ENCODE data around the gene APOF. TPM values are rescaled to one million over a fixed set of nuclear protein-coding genes. Genes with fewer than 3 reads are reported as not detected.

Gene APOF
- total RNA-seq, 3 donors from 2014 or later (not counting 1 experiment from before 2014, with no cell fraction given) = not detected

DNA sequence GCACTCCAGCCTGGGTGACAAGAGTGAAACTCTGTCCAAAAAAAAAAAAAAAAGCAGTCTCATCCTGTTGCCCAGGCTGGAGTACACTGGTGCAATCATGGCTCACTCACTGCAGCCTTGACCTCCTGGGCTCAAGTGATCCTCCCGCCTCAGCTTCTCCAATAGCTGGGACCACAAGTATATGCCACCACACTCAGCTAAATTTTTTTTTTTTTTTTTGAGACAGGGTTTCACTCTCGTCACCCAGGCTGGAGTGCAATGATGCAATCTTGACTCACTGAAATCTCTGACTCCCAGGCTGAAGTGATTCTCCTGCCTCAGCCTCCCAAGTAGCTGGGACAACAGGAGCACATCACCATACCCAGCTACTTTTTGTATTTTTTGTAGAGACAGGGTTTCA is 41.6 kb downstream of the APOF start:
- Mint-ChIP-seq H3K4me3 (no peak overlapping the region), H3K27ac (no peak overlapping the region), H3K4me1 (no peaks in the 10 kb centered on the region), H3K36me3 (peaks cover 15% of the 10 kb centered on the region), H3K9me3 (no peaks in the 10 kb centered on the region), H3K27me3 (ENCODE audit: low read depth in 2 of 2) (no peaks in the 10 kb centered on the region)
- no peak overlapping the region for H3K4me3 ChIP-seq (ENCODE audit: low read length)
- H3K4me1 ChIP-seq (ENCODE audit: control insufficient read depth, insufficient read depth, low read length) = peaks cover 5% of the 10 kb centered on the region
- intact Hi-C loops (cut with micrococcal nuclease) = no loop called here
- no peak for ATAC-seq
- DNase-seq = no peak
- no peaks in the 10 kb centered on the region for H3K27me3 ChIP-seq (ENCODE audit: control insufficient read depth, insufficient read depth, low read length)
- no peaks in the 10 kb centered on the region for H3K9me3 ChIP-seq (ENCODE audit: control insufficient read depth, insufficient read depth, low read length)
- H3K27ac ChIP-seq (ENCODE audit: low read length) = no peak overlapping the region
- TF ChIP-seq, protein P1, sequence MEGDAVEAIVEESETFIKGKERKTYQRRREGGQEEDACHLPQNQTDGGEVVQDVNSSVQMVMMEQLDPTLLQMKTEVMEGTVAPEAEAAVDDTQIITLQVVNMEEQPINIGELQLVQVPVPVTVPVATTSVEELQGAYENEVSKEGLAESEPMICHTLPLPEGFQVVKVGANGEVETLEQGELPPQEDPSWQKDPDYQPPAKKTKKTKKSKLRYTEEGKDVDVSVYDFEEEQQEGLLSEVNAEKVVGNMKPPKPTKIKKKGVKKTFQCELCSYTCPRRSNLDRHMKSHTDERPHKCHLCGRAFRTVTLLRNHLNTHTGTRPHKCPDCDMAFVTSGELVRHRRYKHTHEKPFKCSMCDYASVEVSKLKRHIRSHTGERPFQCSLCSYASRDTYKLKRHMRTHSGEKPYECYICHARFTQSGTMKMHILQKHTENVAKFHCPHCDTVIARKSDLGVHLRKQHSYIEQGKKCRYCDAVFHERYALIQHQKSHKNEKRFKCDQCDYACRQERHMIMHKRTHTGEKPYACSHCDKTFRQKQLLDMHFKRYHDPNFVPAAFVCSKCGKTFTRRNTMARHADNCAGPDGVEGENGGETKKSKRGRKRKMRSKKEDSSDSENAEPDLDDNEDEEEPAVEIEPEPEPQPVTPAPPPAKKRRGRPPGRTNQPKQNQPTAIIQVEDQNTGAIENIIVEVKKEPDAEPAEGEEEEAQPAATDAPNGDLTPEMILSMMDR (IDR thresholded peaks at IDR 0.05) = no peak
- WGBS (ENCODE audit: insufficient coverage) = 98% methylated on average over 2 of the region's 2 CpGs
- peaks cover 47% of the 10 kb centered on the region for H3K36me3 ChIP-seq (ENCODE audit: control insufficient read depth, insufficient read depth, low read length)

DNA sequence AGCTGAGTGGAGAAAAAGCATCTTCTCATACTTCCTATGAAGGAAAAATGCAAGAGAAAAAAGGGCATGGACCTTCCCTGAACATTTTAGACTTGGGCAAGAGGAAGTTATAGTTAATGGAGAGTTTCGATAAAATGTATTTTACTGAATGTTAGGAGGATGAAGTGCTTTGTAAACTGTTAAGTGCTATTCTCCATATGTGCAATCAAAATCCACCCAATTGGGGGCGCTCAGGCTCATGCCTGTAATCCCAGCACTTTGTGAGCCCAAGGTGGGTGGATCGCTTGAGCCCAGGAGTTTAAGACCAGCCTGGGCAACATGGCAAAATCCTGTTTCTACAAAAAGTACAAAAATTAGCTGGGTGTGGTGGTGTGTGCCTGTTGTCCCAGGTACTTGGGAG is 45.0 kb downstream of the APOF start:
- Histone ChIP-seq H3K27me3 (ENCODE audit: control insufficient read depth, insufficient read depth, low read length) (no peaks in the 10 kb centered on the region), H3K9me3 (ENCODE audit: control insufficient read depth, insufficient read depth, low read length) (no peaks in the 10 kb centered on the region), H3K36me3 (ENCODE audit: control insufficient read depth, insufficient read depth, low read length) (peaks cover 22% of the 10 kb centered on the region), H3K4me1 (ENCODE audit: control insufficient read depth, insufficient read depth, low read length) (peaks cover 15% of the 10 kb centered on the region), H3K27ac (ENCODE audit: low read length) (no peak overlapping the region), H3K4me3 (ENCODE audit: low read length) (no peak overlapping the region)
- Mint-ChIP-seq H3K9me3 (no peaks in the 10 kb centered on the region), H3K4me1 (peaks cover 0 to 17% of the 10 kb centered on the region in 2 donors), H3K27me3 (ENCODE audit: low read depth in 2 of 2) (no peaks in the 10 kb centered on the region), H3K27ac (no peak overlapping the region), H3K36me3 (no peaks in the 10 kb centered on the region), H3K4me3 (no peak overlapping the region)
- no peak for ATAC-seq
- 98% methylated on average over 2 of the region's 3 CpGs for WGBS (ENCODE audit: insufficient coverage)
- TF ChIP-seq, protein P1 (IDR thresholded peaks at IDR 0.05) = no peak
- intact Hi-C loops (cut with micrococcal nuclease) = loop anchor here (5.0 kb wide), 3 partner anchors 150 to 500 kb away; partner anchors contain the start of genes ESYT1, ORMDL2, SARNP and SPRYD4
- DNase-seq = no peak

DNA sequence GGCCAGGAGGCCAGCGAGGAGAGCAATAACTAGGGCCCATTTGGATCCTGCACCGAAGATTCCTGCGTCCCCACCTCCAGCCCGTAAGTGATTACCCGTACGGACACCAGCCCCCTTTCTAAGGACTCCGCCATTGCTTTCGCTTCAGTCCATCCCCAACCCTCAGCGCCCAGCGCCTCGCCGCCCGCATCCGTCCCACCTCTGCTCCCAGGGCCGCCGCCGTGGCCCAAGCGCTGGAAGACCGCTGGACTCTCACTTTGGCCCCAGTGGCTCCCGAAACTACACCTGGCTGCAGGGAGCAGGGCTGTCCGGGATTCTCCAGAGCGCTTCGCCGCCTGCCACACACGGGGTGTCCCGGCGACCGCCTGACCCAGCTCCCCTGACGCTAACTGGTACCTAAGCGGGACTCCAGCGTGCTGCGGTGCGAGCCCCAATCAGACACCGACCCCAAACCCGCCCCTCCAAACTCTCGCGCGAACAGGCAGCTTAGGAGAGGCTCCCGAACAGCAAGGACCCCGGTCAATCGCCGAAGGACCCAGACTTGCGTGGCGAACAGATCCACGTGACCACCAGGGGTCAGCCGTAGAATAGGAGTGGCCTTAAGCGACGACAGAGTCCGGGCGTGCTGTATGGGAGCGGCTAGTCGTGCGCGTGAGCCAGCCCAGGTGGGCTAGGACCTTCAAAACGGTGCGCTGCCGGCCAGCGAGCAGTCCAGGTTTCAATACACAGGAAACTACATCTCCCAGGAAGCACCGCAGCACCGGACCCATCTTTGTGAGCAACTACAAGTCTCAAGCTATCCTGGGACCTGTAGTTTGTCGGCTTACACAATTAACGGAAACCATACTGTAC is 46.8 kb downstream of the APOF start, which contains the start of gene CNPY2:
TSS of gene CNPY2 (minus strand) at position 367 of the 852 bp plus-strand sequence. CDS start 771 bp downstream, outside the sequence.
- Mint-ChIP-seq H3K27ac (peak within 1 kb of the TSS; percentile 97 to 99), H3K27me3 (ENCODE audit: low read depth in 2 of 2) (no peaks in the 10 kb centered on the region), H3K9me3 (no peaks in the 10 kb centered on the region), H3K36me3 (no peaks in the 10 kb centered on the region), H3K4me3 (peak within 1 kb of the TSS; percentile 98), H3K4me1 (peaks cover 0 to 17% of the 10 kb centered on the region in 2 donors)
- WGBS (ENCODE audit: insufficient coverage) = under 1% methylated on average over 62 of the region's 62 CpGs
- H3K9me3 ChIP-seq (ENCODE audit: control insufficient read depth, insufficient read depth, low read length) = no peaks in the 10 kb centered on the region
- ATAC-seq (peak; percentile 89 to 96 (median 89)), DNase-seq (peak; percentile 87 to 96)
- TF ChIP-seq, protein P1 (IDR thresholded peaks at IDR 0.05) = no peak
- H3K27ac ChIP-seq (ENCODE audit: low read length) = peak within 1 kb of the TSS; percentile 98
- peaks cover 15% of the 10 kb centered on the region for H3K4me1 ChIP-seq (ENCODE audit: control insufficient read depth, insufficient read depth, low read length)
- H3K4me3 ChIP-seq (ENCODE audit: low read length) = peak within 1 kb of the TSS; percentile 96
- peaks cover 24% of the 10 kb centered on the region for H3K36me3 ChIP-seq (ENCODE audit: control insufficient read depth, insufficient read depth, low read length)
- intact Hi-C loops (cut with micrococcal nuclease) = loop anchor here (1.0 to 5.0 kb wide), 6 partner anchors 16 to 499 kb away; partner anchors contain the start of genes CS, ESYT1, ORMDL2 and SARNP
- no peaks in the 10 kb centered on the region for H3K27me3 ChIP-seq (ENCODE audit: control insufficient read depth, insufficient read depth, low read length)

Measured in natural killer cell (primary cell).